Measurements from ENCODE around the gene BLVRB. TPM values are rescaled to one million over a fixed set of nuclear protein-coding genes. Genes with fewer than 3 reads are reported as not detected.
"Not testable (repeated sequence)": the region's sequence is repeated elsewhere in the genome, so short reads cannot be mapped to it uniquely, and the experiment has no call there.

Gene BLVRB
- total RNA-seq, result 53.9 and 68.7 TPM in 2 replicates

DNA sequence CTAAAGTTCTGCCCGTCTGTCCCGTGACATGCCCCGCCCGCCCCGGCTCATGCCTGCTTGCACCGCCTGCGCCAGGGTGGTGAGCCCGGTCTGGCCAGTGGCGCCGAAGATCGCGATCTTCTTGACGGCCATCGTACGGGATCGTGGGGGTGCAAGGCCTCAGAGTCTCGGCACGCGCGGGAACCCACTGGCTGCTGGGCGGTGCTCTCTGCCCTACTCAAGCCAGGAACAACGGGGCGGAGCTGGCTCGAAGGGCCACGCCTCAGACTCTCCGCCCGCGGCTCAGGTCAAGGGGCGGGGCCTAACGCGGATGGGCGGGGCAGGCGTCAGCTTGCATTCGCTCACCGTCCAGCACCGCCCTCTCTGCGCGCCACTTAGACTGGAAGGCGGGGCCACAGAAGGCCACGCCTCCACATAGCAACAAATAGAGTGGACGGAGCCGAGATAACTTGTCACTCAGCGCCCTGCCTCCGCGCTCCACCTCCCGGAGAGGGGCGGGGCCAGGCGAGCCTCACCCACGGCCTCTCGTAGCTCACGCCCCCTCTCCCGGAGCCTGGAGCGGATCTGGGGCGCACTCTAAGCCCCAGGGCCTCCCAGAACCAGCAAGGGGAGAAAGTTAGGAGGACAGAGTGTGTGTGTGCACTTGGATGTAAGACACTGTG is at the start of gene BLVRB:
TSS of gene BLVRB (minus strand) at position 189 of the 662 bp plus-strand sequence. CDS start at position 132, 57 bp downstream.
- peak; percentile 96 for DNase-seq (ENCODE audit: low read depth, low spot score)

DNA sequence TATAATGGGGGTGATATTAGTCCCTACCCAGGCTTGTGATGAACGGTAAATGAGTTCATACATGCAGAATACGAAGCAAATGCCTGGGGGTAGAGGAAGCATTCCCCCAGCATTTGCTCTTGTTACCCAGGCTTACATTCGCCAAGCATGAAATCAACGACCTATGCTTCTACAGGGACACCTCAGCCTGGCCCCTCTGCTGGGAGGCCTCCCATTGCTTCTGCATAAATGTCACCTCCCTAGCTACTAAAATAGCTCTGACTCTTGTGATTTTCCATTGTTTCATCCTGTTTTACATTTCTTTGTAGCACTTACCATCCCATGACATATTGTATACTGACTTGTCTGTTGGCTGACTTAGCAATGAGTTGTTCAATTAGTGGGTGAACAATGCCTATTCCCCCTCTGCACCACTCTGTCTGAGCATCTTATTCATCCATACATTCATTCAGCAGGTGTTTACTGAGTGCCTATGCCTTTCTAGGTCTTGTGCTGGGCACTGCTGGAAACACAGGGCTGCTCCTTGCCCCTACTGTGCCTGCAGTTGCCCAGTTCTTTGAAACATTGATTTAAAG is 48.3 kb upstream of the BLVRB start:
- no peak for DNase-seq (ENCODE audit: low read depth, low spot score)

DNA sequence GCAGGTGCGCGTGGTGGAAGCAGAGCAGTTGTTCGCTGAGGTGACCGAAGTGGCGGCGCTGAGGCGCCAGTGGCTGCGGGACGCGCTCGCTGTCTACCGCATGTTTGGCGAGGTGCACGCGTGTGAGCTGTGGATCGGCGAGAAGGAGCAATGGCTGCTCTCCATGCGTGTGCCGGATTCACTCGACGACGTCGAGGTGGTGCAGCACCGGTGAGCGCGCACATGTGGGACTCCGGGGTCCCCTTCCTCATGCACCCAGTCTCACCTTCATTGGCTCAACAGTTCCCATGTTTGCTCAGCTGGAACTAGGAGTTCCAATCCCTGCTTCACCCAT is 47.8 kb upstream of the BLVRB start:
- no peak for DNase-seq (ENCODE audit: low read depth, low spot score)

DNA sequence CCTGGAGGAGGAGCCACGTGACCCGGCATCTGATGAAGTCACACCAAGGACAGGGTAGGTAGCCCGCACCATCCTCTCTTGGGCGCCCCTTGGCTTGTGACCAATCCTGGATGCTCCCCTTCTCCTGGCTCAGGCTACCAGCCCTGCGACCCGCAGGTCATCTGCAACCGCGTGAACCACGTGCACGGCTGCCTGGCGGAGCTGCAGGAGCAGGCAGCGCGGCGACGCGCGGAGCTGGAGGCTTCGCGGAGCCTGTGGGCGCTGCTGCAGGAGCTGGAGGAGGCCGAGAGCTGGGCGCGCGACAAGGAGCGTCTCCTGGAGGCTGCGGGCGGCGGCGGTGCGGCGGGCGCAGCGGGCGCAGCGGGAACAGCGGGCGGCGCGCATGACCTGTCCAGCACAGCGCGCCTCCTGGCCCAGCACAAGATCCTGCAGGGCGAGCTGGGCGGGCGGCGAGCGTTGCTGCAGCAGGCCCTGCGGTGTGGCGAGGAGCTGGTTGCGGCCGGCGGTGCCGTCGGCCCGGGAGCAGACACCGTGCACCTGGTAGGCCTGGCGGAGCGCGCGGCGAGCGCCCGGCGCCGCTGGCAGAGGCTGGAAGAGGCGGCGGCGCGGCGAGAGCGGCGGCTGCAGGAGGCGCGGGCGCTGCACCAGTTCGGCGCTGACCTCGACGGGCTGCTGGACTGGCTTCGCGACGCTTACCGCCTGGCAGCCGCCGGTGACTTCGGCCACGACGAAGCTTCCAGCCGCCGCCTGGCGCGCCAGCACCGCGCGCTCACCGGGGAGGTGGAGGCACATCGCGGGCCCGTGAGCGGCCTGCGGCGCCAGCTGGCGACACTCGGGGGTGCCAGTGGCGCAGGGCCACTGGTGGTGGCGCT is 47.2 kb upstream of the BLVRB start:
- no peak for DNase-seq (ENCODE audit: low read depth, low spot score)

DNA sequence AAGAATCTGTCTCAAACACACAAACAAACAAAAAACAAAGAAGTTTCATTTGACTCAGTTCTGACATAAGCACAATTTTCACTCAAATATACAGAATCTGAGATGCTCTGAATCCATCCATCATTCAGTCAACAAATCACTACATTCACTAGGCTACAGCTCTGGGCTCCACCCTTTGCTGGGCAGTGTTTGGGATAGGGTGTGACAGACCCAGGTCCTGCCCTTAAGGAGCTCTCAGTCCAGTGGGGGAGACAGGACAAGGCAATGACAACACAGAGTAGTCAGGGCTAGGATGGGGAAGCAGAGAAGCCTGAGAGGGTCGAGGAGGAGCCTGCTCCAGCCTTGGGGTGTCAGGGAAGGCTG is 46.5 kb upstream of the BLVRB start:
- no peak for DNase-seq (ENCODE audit: low read depth, low spot score)

DNA sequence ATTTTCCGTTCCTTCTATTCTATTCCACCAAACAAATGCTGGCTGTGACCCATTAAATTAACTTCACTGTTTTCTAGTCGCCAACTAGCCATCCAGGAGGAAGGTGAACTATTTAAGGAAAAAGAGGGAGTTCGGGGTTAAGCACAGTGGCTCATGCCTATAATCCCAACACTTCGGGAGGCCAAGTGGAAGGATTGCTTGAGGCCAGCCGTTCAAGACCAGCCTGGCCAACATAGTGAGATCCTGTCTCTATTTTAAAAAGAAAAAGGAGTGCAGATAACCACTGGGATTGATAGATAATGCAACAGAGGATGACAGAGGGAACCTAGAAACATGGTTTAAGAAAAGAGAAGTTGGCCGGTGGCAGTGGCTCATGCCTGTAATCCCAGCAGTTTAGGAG is 45.9 kb upstream of the BLVRB start:
- no peak for DNase-seq (ENCODE audit: low read depth, low spot score)

DNA sequence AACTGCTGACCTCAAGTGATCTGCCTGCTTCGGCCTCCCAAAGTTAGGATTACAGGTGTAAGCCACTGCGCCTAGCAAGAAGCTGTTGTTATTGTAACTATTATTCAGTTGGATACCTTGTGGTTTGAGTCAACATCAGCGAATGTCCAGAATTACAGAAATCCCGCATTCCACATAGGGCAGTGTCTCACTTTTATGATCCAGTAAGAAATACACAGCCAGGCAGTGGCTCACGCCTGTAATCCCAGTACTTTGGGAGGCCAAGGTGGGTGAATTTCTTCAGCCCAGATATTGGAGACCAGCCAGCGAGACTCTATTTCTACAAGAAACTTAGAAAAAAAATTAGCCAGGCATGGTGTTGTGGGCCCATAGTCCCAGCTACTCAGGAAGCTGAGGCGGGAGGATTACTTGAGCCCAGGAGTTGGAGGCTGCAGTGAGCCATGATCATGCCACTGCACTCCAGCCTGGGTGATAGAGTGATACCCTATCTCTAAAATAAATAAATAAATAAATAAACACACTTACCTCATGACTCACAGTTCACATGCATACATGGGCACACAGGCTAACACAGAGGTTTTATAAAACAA is 45.1 kb upstream of the BLVRB start:
- no peak for DNase-seq (ENCODE audit: low read depth, low spot score)

DNA sequence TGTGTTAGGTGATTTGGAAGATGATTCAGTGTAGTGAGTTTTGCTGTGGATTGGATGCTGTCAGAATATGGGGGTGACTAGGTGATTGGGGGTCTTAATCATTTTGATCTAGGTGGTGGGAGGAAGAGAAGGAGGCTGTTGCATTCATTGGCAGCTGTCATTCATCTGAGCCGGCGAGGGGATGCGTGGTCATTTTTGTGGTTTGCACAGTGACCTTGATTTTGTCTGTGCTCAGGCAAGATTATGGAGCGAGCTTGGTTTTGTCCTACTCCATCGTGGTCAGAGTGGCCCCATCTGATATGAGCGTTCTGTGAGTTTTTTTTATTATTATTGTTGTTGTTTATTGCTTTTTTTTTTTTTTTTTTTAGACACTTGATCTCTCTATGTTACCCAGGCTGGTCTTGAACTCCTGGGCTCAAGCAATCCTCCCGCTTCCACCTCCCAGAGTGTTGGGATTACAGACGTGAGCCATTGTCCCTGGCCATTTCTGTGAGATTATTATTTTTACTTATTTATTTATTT is 43.3 kb upstream of the BLVRB start:
- DNase-seq (ENCODE audit: low read depth, low spot score), result no peak

DNA sequence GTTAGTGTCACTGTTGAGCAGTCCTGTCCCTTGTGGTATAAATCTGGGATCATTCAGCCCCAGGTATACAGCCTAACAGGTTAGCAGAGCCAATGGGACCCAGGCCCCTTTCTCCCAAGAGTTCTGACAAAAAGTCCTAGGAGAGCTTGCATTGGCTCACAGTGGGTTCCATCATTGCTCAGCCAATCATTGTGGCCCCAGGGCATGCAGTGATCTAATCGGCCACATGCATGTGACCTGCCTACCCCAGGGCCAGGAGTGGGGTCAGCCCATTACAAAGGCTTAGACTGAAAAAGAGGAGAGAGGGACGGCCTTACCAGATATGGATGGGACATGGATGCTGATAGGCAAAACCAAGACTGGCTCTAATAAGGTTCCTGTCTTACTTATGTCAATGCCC is 42.3 kb upstream of the BLVRB start:
- no peak for DNase-seq (ENCODE audit: low read depth, low spot score)

DNA sequence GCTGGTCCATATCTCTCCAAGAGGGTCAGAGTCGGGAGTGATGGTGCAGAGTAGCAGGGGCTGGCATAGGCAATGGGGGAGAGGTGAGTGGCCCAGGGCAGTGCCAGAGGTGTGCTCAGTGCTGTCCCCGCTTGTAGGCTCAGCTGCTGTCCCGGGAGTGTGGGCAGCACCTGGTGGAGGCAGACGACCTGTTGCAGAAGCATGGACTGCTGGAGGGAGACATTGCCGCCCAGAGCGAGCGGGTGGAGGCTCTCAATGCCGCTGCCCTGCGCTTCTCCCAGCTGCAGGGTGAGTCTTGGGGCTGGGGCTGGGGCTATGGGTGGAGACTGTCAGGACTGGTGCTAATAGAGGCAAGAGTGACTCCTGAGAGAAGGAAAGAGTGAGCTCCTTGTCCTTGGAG is 40.6 kb upstream of the BLVRB start:
- DNase-seq (ENCODE audit: low read depth, low spot score), result no peak

DNA sequence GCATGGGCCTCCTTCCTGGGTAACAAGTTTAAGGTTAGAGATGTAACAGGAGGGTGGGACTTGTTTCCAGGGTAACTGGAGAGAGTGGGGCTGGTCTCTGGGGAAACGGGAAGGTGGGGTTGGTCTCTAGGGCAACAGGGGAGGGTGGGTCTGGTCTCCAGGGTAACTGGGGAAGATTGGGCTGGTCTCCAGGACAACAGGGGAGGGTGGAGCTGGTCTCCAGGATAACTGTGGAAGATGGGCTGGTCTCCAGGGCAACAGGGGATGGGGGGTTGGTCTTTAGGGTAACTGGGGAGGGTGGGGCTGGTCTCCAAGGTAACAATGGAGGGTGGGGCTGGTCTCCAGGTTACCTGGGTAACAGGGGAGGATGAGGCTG is 37.8 kb upstream of the BLVRB start:
- DNase-seq (ENCODE audit: low read depth, low spot score), result no peak

DNA sequence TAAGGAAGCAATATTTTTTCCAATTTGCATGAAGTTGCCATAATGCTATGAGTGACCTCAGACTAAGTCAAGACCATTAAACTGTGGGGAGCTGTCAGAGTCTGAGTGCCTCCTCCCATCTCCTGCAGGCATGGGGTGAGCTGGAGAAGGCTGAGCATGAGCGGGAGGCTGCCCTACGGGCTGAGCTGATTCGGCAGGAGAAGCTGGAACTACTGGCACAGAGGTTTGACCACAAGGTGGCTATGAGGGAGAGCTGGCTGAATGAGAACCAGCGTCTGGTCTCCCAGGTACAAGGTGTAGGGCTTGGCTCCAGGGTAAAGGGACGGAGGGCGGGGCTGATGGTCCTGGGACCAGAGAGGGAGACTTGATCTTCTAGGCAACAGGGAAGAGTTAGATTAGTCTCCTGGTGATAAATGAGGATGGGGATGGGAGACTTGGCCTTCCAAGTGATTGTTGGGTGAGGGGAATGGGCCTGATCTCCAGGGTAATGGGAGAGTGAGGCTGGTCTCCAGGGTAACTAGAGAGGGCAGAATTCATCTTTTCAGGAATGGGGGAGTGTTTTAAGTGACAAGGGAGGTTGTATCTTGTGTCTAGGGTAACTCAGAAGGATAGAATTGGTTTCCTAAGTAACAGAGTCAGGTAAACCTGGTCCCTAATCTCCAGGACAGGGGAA is 37.2 kb upstream of the BLVRB start:
- DNase-seq (ENCODE audit: low read depth, low spot score), result no peak

DNA sequence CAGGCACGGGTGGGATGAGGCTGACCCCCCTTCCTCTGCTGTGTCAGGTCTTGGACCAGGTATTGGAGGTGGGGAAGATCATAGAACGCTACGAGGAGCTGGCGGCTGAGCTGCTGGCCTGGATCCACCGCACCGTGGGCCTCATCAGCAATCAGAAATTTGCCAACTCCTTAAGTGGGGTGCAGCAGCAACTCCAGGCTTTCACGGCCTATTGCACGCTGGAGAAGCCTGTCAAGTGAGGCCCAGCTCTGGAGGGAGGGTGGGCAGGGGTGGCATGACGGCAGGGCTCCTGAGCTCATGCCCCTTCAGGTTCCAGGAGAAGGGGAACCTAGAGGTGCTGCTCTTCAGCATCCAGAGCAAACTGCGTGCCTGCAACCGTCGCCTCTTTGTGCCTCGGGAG is 36.5 kb upstream of the BLVRB start:
- no peak for DNase-seq (ENCODE audit: low read depth, low spot score)

DNA sequence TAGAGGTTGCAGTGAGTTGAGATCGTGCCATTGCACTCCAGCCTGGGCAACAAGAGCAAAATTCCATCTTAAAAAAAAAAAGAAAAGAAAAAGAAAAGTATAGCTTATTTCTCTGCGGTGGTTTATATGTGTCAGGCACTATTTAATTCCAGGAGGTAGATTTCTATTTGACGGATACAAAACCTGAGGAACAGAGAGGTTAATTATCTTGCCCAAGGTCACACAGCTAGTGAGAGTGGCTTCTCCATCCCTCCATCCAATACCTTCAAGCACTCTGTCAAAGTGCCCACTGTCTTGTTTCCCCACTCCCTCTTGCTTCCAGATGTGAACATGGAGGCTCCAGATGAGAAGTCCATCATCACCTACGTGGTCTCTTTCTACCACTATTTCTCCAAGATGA is 36.1 kb upstream of the BLVRB start:
- no peak for DNase-seq (ENCODE audit: low read depth, low spot score)

DNA sequence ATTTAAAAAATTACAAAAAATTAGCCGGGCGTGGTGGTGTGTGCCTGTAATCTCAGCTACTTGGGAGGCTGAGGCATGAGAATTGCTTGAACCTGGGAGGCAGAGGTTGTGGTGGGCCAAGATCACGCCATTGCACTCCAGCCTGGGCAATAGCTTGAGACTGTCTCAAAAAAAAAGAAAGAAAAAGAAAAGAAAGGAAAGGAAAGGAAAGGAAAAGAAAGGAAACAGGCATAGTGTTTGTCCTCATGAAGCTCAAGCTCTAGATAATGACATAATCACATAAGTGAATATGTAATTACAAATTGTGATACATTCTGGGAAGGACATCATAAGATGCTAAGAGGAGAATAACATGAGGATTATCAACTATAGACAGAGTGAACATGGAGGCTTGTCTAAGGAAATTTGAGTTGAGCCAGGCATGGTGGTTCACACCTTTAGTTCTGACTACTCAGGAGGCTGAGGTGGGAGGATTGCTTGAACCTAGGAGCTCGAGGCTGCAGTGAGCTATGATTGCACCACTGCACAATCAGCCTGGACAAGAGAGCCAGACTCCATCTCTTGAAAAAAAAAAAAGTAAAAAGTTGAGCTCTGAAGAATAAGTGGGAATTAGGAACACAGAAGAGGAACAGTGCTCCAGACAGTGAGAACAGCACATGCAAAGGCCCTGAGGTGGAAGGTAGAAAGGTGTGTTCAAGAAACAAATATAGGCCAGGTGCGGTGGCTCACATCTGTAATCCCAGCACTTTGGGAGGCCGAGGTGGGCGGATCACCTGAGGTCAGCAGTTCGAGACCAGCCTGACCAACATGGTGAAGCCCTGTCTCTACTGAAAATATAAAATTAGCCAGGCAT is 35.4 kb upstream of the BLVRB start:
- DNase-seq (ENCODE audit: low read depth, low spot score), result not testable (repeated sequence)

DNA sequence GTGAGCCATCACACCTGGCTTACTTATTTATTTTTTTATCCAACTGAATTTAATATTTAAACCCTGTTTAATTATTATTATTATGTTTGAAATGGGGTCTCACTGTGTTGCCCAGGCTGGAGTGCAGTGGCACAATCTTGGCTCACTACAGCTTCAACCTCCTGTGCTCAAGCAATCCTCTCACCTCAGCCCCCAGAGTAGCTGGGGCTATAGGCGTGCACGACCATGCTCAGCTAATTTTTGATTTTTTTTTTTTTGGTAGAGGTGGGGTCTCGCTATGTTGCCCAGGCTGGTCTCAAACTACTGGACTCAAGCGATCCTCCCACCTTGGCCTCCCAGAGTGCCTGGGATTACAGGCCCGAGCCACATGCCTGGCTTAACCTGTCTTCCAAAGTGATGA is 33.8 kb upstream of the BLVRB start:
- DNase-seq (ENCODE audit: low read depth, low spot score), result no peak

DNA sequence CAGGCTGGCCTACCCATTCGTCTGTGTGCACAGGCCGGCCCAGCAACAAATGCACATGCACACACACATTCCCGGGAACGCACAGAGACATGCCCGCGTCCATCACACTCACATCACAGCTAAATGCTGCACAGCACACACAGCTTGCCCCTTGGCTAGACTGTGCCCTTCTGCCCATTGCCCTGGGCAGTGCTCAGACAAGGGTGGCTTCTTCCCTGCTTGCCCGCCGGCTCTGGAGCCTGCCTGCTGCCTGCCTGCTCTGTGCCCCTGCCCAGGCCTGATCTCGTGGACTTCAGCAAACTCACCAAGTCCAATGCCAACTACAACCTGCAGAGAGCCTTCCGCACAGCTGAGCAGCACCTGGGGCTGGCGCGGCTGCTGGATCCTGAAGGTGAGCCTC is 31.7 kb upstream of the BLVRB start:
- no peak for DNase-seq (ENCODE audit: low read depth, low spot score)

DNA sequence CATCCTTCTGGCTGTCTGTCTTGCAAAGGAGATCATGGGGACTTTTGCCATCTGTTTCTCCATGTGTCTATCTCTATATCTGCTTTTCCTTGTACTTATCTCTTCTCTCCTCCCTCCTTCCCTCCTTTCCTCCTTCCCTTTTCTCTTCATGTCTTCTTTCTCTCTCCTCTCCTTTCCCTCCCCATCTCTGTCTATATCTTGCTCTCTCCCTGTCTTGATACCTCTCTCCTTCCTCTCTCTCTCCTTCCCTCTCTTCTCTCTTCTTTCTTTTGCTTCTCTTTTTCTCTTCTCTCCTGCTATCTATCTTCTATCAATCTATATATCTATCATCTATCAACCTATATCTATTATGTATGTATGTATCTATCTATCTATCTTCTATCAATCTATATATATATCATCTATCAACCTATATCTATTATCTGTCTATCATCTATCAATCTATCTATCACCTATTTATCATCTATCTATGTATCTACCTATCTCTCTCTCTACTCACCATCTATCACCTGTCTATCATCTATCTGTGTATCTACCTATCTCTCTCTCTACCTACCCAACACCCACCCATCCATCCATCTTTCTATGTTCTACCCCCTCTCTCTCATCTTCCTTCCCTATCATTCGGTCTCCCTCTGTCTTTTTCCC is 28.8 kb upstream of the BLVRB start:
- DNase-seq (ENCODE audit: low read depth, low spot score), result no peak

DNA sequence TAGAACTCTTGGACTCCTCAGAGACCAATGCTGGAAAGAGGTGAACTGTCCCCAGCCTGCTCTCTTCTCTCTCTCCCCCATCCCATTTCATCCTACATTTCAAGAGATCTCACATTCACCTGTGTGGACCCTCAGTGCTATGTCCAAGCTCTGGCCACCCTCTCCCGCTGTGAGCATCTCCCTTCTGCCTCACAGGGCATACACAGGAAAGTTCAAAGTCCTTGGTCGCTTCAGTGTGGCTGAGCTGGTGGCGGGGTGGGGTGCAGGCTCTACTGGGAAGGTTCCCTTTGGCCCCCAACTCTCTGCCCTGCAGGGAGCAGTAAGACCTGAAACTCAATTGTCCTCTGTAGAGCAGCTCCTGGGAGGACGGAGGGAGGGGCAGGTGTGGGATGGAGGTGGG is 28.2 kb upstream of the BLVRB start:
- no peak for DNase-seq (ENCODE audit: low read depth, low spot score)

DNA sequence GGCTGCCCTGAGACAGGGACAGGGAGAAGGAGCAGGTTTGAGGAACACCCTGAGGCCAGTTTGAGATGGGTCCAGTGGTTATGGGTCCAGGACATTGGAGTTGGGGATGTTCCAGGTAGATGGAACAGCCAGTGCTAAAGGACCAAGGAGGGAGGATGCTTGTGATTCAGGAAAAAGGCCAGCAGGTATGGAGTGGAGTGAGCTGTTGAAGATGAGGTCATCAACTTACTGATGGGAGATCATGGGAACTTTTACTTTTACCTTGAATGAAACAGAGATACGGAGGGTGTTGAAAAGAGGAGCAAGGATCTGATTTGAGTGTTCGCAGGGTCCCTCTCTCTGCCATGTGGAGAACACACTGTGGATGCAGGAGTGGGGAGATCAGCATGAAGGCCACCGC is 26.7 kb upstream of the BLVRB start:
- no peak for DNase-seq (ENCODE audit: low read depth, low spot score)

Measured in pulmonary artery endothelial cell (primary cell).